ENCODE results near the gene BBOX1.
"Not testable (repeated sequence)": the region's sequence is repeated elsewhere in the genome, so short reads cannot be mapped to it uniquely, and the experiment has no call there.

Gene BBOX1

GRCh38 chr11:27085605-27086004 is 45.0 kb downstream of the BBOX1 start:
- no peak for DNase-seq

- DNase-seq = no peak
Observed at GRCh38 chr11:27087432-27087831, 46.8 kb downstream of the BBOX1 start.

GRCh38 chr11:27088353-27088752 is 47.7 kb downstream of the BBOX1 start:
- DNase-seq = no peak

- no peak for DNase-seq
Observed at GRCh38 chr11:27089746-27090145, 49.1 kb downstream of the BBOX1 start.

GRCh38 chr11:27090357-27090948 is 49.8 kb downstream of the BBOX1 start:
- not testable (repeated sequence) for DNase-seq

- DNase-seq = no peak
Observed at GRCh38 chr11:27094120-27094519, 53.5 kb downstream of the BBOX1 start.

- DNase-seq = no peak
Observed at GRCh38 chr11:27095059-27095458, 54.4 kb downstream of the BBOX1 start.

- no peak for DNase-seq
Observed at GRCh38 chr11:27095887-27096286, 55.3 kb downstream of the BBOX1 start.

GRCh38 chr11:27097551-27097950 is 56.9 kb downstream of the BBOX1 start:
- no peak for DNase-seq

- no peak for DNase-seq
Observed at GRCh38 chr11:27100534-27100933, 59.9 kb downstream of the BBOX1 start.

GRCh38 chr11:27107548-27107947 is 66.9 kb downstream of the BBOX1 start:
- DNase-seq = no peak

GRCh38 chr11:27108809-27109208 is 68.2 kb downstream of the BBOX1 start:
- DNase-seq = no peak

GRCh38 chr11:27111896-27112295 is 71.3 kb downstream of the BBOX1 start:
- no peak for DNase-seq

GRCh38 chr11:27112946-27113345 is 72.3 kb downstream of the BBOX1 start:
- no peak for DNase-seq

- no peak for DNase-seq
Observed at GRCh38 chr11:27115051-27115650, 74.5 kb downstream of the BBOX1 start.

- DNase-seq = no peak
Observed at GRCh38 chr11:27116684-27117083, 76.1 kb downstream of the BBOX1 start.

GRCh38 chr11:27118371-27118770 is 77.8 kb downstream of the BBOX1 start:
- no peak for DNase-seq

- no peak for DNase-seq
Observed at GRCh38 chr11:27118949-27119348, 78.3 kb downstream of the BBOX1 start.

- DNase-seq = no peak
Observed at GRCh38 chr11:27119396-27119795, 78.8 kb downstream of the BBOX1 start.

GRCh38 chr11:27120211-27120610 is 79.6 kb downstream of the BBOX1 start:
- DNase-seq = no peak

- DNase-seq = no peak
Observed at GRCh38 chr11:27122001-27122400, 81.4 kb downstream of the BBOX1 start.

- no peak for DNase-seq
Observed at GRCh38 chr11:27124514-27125264, 84.1 kb downstream of the BBOX1 start.

- DNase-seq = no peak
Observed at GRCh38 chr11:27129686-27130085, 89.1 kb downstream of the BBOX1 start.

GRCh38 chr11:27130806-27131205 is 90.2 kb downstream of the BBOX1 start:
- no peak for DNase-seq
